Coronary artery (tissue), 2 donors: ENCODE measurements around the gene DPP8.

ENCODE experiments used
- DNase-seq: peaks from one replicate; pipeline ENCODE4 v3.0.0-alpha.2; 2017; ENCODE audit warnings: low spot score
- H3K27ac ChIP-seq, 2 donors: fragments of 200-600 bp; sonication (generic); one replicate each; pipeline ENCODE4 v1.5.1; 2016 to 2019
- H3K4me3 ChIP-seq: fragments of 200-600 bp; sonication (generic); 2 replicates; pipeline ENCODE4 v1.5.1; 2016; ENCODE audit warnings: mild to moderate bottlenecking, moderate library complexity
- CTCF ChIP-seq: fragments of 200-600 bp; sonication (generic); IDR thresholded peaks from one replicate; pipeline ENCODE4 v1.5.1; 2019; ENCODE audit warnings: antibody characterized with exemption

DPP8 gene

GRCh38 chr15:65411465-65412071 lies 105.9 kb downstream of the DPP8 start:
- no peak for DNase-seq
- TF ChIP-seq CTCF: no peak
- Histone ChIP-seq H3K27ac (no peak overlapping the region), H3K4me3 (no peak overlapping the region)

- no peak overlapping the region for H3K27ac ChIP-seq
- DNase-seq: no peak
- TF ChIP-seq CTCF: no peak
- no peak overlapping the region for H3K4me3 ChIP-seq
Measured at GRCh38 chr15:65410972-65411371, 106.5 kb downstream of the DPP8 start.

- no peak overlapping the region for H3K27ac ChIP-seq
- DNase-seq: no peak
Measured at GRCh38 chr15:65410036-65410435, 107.5 kb downstream of the DPP8 start.

GRCh38 chr15:65409036-65409631 lies 108.4 kb downstream of the DPP8 start:
- Histone ChIP-seq H3K4me3 (no peak overlapping the region), H3K27ac (no peak overlapping the region)
- TF ChIP-seq CTCF: no peak
- no peak for DNase-seq

More at GRCh38 chr15:65410036-65410435, 107.5 kb downstream of the DPP8 start:
- TF ChIP-seq CTCF: no peak
- H3K4me3 ChIP-seq: no peak overlapping the region

GRCh38 chr15:65408324-65409035 lies 109.0 kb downstream of the DPP8 start:
- TF ChIP-seq CTCF: no peak
- Histone ChIP-seq H3K27ac (no peak overlapping the region), H3K4me3 (no peak overlapping the region)
- no peak for DNase-seq

- TF ChIP-seq CTCF: no peak
- no peak for DNase-seq
- no peak overlapping the region for H3K4me3 ChIP-seq
- H3K27ac ChIP-seq: no peak overlapping the region
Measured at GRCh38 chr15:65406424-65407000, 111.0 kb downstream of the DPP8 start.
